SK-N-SH (cell line): ENCODE data around the gene PRR20G. TPM values are rescaled to one million over a fixed set of nuclear protein-coding genes. Genes with fewer than 3 reads are reported as not detected.

Experiments used
- CTCF ChIA-PET: fragments of 300-600, 350-600 bp; formaldehyde crosslinking; extraction: SDS; loops from one replicate; lab custom pipeline; 2021; lab: Yijun Ruan, JAX
- POLR2A ChIA-PET: fragments of 350-600 bp; sonication (Branson Sonifier 250); formaldehyde crosslinking; extraction: SDS; loops from one replicate; lab custom pipeline; 2020; ENCODE audit warnings: antibody characterized with exemption, inconsistent platforms; lab: Yijun Ruan, JAX
- DNase-seq: peaks from one replicate; pipeline ENCODE4 v3.0.0; 2012
- H2AFZ ChIP-seq: fragments of 200-600 bp; sonication (generic); 2 replicates; pipeline ENCODE4 v1.8.1; 2016; ENCODE audit warnings: antibody characterized with exemption, mild to moderate bottlenecking, low read depth
- H3F3A ChIP-seq: fragments of 200-600 bp; sonication (generic); replicated peaks from 2 replicates; pipeline ENCODE3; 2016; ENCODE audit warnings: antibody characterized with exemption, mild to moderate bottlenecking; ENCODE audit not compliant: insufficient read depth
- H3K27ac ChIP-seq, 2 experiments: fragments of 200-500 bp in 1 of 2; fragments of 200-600 bp in 1 of 2; sonication (Bioruptor generic) in 1 of 2; sonication (generic), shearing (Covaris generic) in 1 of 2; 2 replicates each; pipeline versions ENCODE4 v1.5.1 to v1.6.1; 2014 to 2016; ENCODE audit warnings: low read depth in 2 of 2, inconsistent platforms in 1 of 2, low read length in 1 of 2, mild to moderate bottlenecking in 1 of 2, mixed read lengths in 1 of 2
- H3K27me3 ChIP-seq: fragments of 200-600 bp; sonication (generic), shearing (Covaris generic); 2 replicates; pipeline ENCODE4 v1.6.1; 2016; ENCODE audit warnings: mixed run types; ENCODE audit not compliant: insufficient read depth
- H3K36me3 ChIP-seq, 2 experiments: fragments of 200-500 bp in 1 of 2; fragments of 200-600 bp in 1 of 2; sonication (Bioruptor generic) in 1 of 2; sonication (generic) in 1 of 2; replicated peaks in 1 of 2; 2 replicates each; pipeline versions ENCODE3 to v1.5.1; 2014 to 2016; ENCODE audit warnings: low read length in 1 of 2, mild to moderate bottlenecking in 1 of 2; ENCODE audit not compliant: insufficient read depth in 2 of 2, control insufficient read depth in 1 of 2
- H3K4me1 ChIP-seq, 2 experiments: fragments of 200-500 bp in 1 of 2; fragments of 200-600 bp in 1 of 2; sonication (Bioruptor generic) in 1 of 2; sonication (generic), shearing (Covaris generic) in 1 of 2; 2 replicates each; pipeline versions ENCODE4 v1.5.1 to v1.6.1; 2014 to 2016; ENCODE audit warnings: low read depth in 1 of 2, low read length in 1 of 2, mixed run types in 1 of 2; ENCODE audit not compliant: insufficient read depth in 2 of 2, control insufficient read depth in 1 of 2
- H3K4me2 ChIP-seq: fragments of 200-600 bp; sonication (generic), shearing (Covaris generic); 2 replicates; pipeline ENCODE4 v1.6.1; 2017; ENCODE audit warnings: mixed run types
- H3K4me3 ChIP-seq, 2 experiments: fragments of 200-500 bp in 1 of 2; fragments of 200-600 bp in 1 of 2; sonication (Bioruptor generic) in 1 of 2; sonication (generic), shearing (Covaris generic) in 1 of 2; 2 replicates each; pipeline versions ENCODE4 v1.5.1 to v1.8.1; 2014 to 2016; ENCODE audit warnings: low read depth in 2 of 2, inconsistent platforms in 1 of 2, low read length in 1 of 2, mild to moderate bottlenecking in 1 of 2, mixed read lengths in 1 of 2, moderate library complexity in 1 of 2
- H3K79me2 ChIP-seq: fragments of 200-600 bp; sonication (generic); 2 replicates; pipeline ENCODE4 v1.8.1; 2017; ENCODE audit warnings: mild to moderate bottlenecking; ENCODE audit not compliant: insufficient read depth
- H3K9ac ChIP-seq: fragments of 200-600 bp; sonication (generic); 2 replicates; pipeline ENCODE4 v1.6.1; 2017; ENCODE audit warnings: mixed run types
- H3K9me2 ChIP-seq: fragments of 200-600 bp; sonication (generic); 2 replicates; pipeline ENCODE4 v1.6.1; 2017; ENCODE audit warnings: mixed run types
- H3K9me3 ChIP-seq: fragments of 200-600 bp; sonication (generic); 2 replicates; pipeline ENCODE4 v1.6.1; 2017; ENCODE audit warnings: mixed run types, mild to moderate bottlenecking, moderate library complexity
- H4K20me1 ChIP-seq: fragments of 200-600 bp; sonication (generic); 2 replicates; pipeline ENCODE4 v1.6.1; 2017; ENCODE audit warnings: mild to moderate bottlenecking, mixed run types; ENCODE audit not compliant: insufficient read depth
- CHD2 ChIP-seq: fragments of 150-350 bp; IDR thresholded peaks from 2 replicates; pipeline ENCODE4 v1.6.1; 2018; ENCODE audit warnings: low read length; ENCODE audit not compliant: partially characterized antibody
- CTCF ChIP-seq: fragments of 200-600 bp; sonication (generic); IDR thresholded peaks from 2 replicates; pipeline ENCODE4 v1.6.1; 2017; ENCODE audit warnings: antibody characterized with exemption, mild to moderate bottlenecking, moderate library complexity
- ELF1 ChIP-seq: IDR thresholded peaks from 2 replicates; pipeline ENCODE4 v1.4.0; 2012
- EP300 ChIP-seq, 2 experiments: IDR thresholded peaks; 2 replicates each; pipeline versions ENCODE4 v1.4.0 to v1.6.1; 2012; ENCODE audit warnings: borderline replicate concordance in 1 of 2, low read depth in 1 of 2, low read length in 1 of 2
- FOSL2 ChIP-seq: IDR thresholded peaks from 2 replicates; pipeline ENCODE4 v1.4.0; 2012; ENCODE audit warnings: low read depth, mild to moderate bottlenecking, moderate library complexity, borderline replicate concordance
- FOXJ3 ChIP-seq: sonication (generic); formaldehyde crosslinking; IDR thresholded peaks from 2 replicates; pipeline ENCODE4 v1.5.1; 2020; ENCODE audit warnings: mild to moderate bottlenecking, missing genetic modification reagents
- FOXM1 ChIP-seq: IDR thresholded peaks from 2 replicates; pipeline ENCODE4 v1.4.0; 2012; ENCODE audit warnings: low read depth, mild to moderate bottlenecking
- GATA2 ChIP-seq: sonication (generic); formaldehyde crosslinking; IDR thresholded peaks from 2 replicates; pipeline ENCODE4 v1.5.0; 2020; ENCODE audit warnings: mild to moderate bottlenecking, missing genetic modification reagents
- JUND ChIP-seq: IDR thresholded peaks from 2 replicates; pipeline ENCODE4 v1.4.0; 2012
- MAX ChIP-seq: IDR thresholded peaks from 2 replicates; pipeline ENCODE4 v1.4.0; 2012; ENCODE audit warnings: low read depth
- MEF2A ChIP-seq: IDR thresholded peaks from 2 replicates; pipeline ENCODE4 v1.4.0; 2012; ENCODE audit warnings: low read depth, borderline replicate concordance
- MXI1 ChIP-seq: IDR thresholded peaks from 2 replicates; pipeline ENCODE4 v1.6.1; 2012; ENCODE audit warnings: mild to moderate bottlenecking, low read depth, low read length, improper control_type of control experiment
- RAD21 ChIP-seq: IDR thresholded peaks from 2 replicates; pipeline ENCODE4 v1.6.1; 2012; ENCODE audit warnings: mild to moderate bottlenecking, low read length
- RCOR1 ChIP-seq: fragments of 150-350 bp; IDR thresholded peaks from 2 replicates; pipeline ENCODE4 v1.6.1; 2017; ENCODE audit warnings: antibody characterized with exemption, low read length
- REST ChIP-seq: IDR thresholded peaks from 2 replicates; pipeline ENCODE4 v1.6.1; 2012; ENCODE audit warnings: mild to moderate bottlenecking, low read depth, low read length, moderate library complexity
- RFX5 ChIP-seq: IDR thresholded peaks from 2 replicates; pipeline ENCODE4 v1.6.1; 2012; ENCODE audit warnings: mild to moderate bottlenecking, improper control_type of control experiment, low read length
- SMC3 ChIP-seq: IDR thresholded peaks from 2 replicates; pipeline ENCODE4 v1.6.1; 2012; ENCODE audit warnings: low read depth, low read length, improper control_type of control experiment
- USF2 ChIP-seq: fragments of 150-350 bp; IDR thresholded peaks from 2 replicates; pipeline ENCODE4 v1.6.1; 2017; ENCODE audit warnings: antibody characterized with exemption, low read length, low read depth, borderline replicate concordance
- YY1 ChIP-seq: IDR thresholded peaks from 2 replicates; pipeline ENCODE4 v1.4.0; 2012; ENCODE audit warnings: low read depth, mild to moderate bottlenecking
- WGBS: methylation state at CpG from one replicate; pipeline ENCODE4 v1.1.6; 2017; ENCODE audit warnings: low lambda C conversion rate; 5-methylcytosine and 5-hydroxymethylcytosine counted together
- polyA plus RNA-seq, 3 experiments: library from polyadenylated mRNA; depleted of rRNA; stranded (reverse); fragments of >200 nt; gene quantifications; 2 replicates each; pipeline ENCODE4 v1.2.3, GENCODE V29; 2012

The PRR20G gene
- polyA plus RNA-seq, 1 of the 3 experiments (the other 2 are of a cell fraction), result not detected

- TF ChIP-seq SMC3 (no peak), FOXM1 (no peak), MXI1 (no peak), MEF2A (no peak), RAD21 (no peak)
Observed at GRCh38 chr3:127253491-127253890, 34.4 kb downstream of the PRR20G start (continued).

GRCh38 chr3:127252446-127252845 is 35.4 kb downstream of the PRR20G start:
- no peaks in the 10 kb centered on the region for H3K27me3 ChIP-seq
- no peak overlapping the region for H3K27ac ChIP-seq
- TF ChIP-seq RCOR1, result no peak
- TF ChIP-seq GATA2, result no peak
- no peak for TF ChIP-seq REST
- TF ChIP-seq RFX5, result no peak
- TF ChIP-seq JUND, result no peak
- no peak for TF ChIP-seq FOSL2
- no peak for TF ChIP-seq MEF2A
- TF ChIP-seq EP300 (IDR thresholded peaks at IDR 0.05; ENCODE audit: borderline replicate concordance in 1 of 2, low read depth in 1 of 2, low read length in 1 of 2), result no peak
- no peak for TF ChIP-seq CHD2
- TF ChIP-seq MXI1, result no peak
- no peak for TF ChIP-seq FOXJ3 (CRISPR knock-in tag)
- TF ChIP-seq RAD21, result no peak
- TF ChIP-seq CTCF, result no peak
- no peak for TF ChIP-seq YY1
- no peak for TF ChIP-seq ELF1
- TF ChIP-seq USF2, result no peak
- no peak for TF ChIP-seq MAX
- WGBS, result 22% methylated on average over 2 of the region's 2 CpGs
- no peak overlapping the region for H3K9ac ChIP-seq
- H3K4me2 ChIP-seq, result no peak overlapping the region
- H3K4me3 ChIP-seq, result no peak overlapping the region
- POLR2A ChIA-PET, result no interaction called here
- H3K4me1 ChIP-seq, result peaks cover 0 to 6% of the 10 kb centered on the region in 2 experiments; a peak in 1 of 4 replicates
- H3F3A ChIP-seq, result no peaks in the 10 kb centered on the region
- H3K79me2 ChIP-seq, result no peaks in the 10 kb centered on the region
- H3K9me3 ChIP-seq, result peaks cover 5% of the 10 kb centered on the region
- H2AFZ ChIP-seq, result no peak overlapping the region
- no peaks in the 10 kb centered on the region for H3K9me2 ChIP-seq
- CTCF ChIA-PET, result interaction anchor here (0.5 to 1.6 kb wide), 4 partner anchors 32 to 312 kb away, joined by 3 to 5 read pairs (median 4); no protein-coding TSS in a partner anchor
- H3K36me3 ChIP-seq, result no peaks in the 10 kb centered on the region
- DNase-seq, result no peak
- H4K20me1 ChIP-seq, result no peaks in the 10 kb centered on the region
